Glomerular endothelial cell (primary cell): Measurements from ENCODE around the gene CACNA1B. TPM values are rescaled to one million over a fixed set of nuclear protein-coding genes. Genes with fewer than 3 reads are reported as not detected.
"Not testable (repeated sequence)": the region's sequence is repeated elsewhere in the genome, so short reads cannot be mapped to it uniquely, and the experiment has no call there.

Experiments used
- DNase-seq: peaks from one replicate; pipeline ENCODE4 v3.0.0-alpha.2; 2011; ENCODE audit warnings: low read depth, low spot score; ENCODE audit errors: extremely low read depth
- total RNA-seq: library from RNA; depleted of rRNA; stranded (reverse); fragments of >200 nt; gene quantifications from 2 replicates; pipeline ENCODE4 v1.2.3, GENCODE V29; 2015

The CACNA1B gene
- total RNA-seq, 1 donor from 2014 or later: 0.41 TPM

- no peak for DNase-seq
These were observed 11.9 kb upstream of the CACNA1B start for GRCh38 chr9:137865581-137866145.

GRCh38 chr9:137866226-137867141, 11.1 kb upstream of the CACNA1B start:
- DNase-seq: no peak

GRCh38 chr9:137870432-137870831, 7.2 kb upstream of the CACNA1B start:
- no peak for DNase-seq

- DNase-seq: no peak
These were observed 5.3 kb upstream of the CACNA1B start for GRCh38 chr9:137872296-137872695.

- no peak for DNase-seq
These were observed 4.2 kb upstream of the CACNA1B start for GRCh38 chr9:137873408-137873807.

GRCh38 chr9:137873858-137874362, 3.7 kb upstream of the CACNA1B start:
- DNase-seq: no peak

GRCh38 chr9:137875354-137875753, 2.2 kb upstream of the CACNA1B start:
- DNase-seq: no peak

GRCh38 chr9:137875846-137876245, 1.7 kb upstream of the CACNA1B start:
- DNase-seq: no peak

- no peak for DNase-seq
These were observed 1.3 kb upstream of the CACNA1B start for GRCh38 chr9:137876269-137876668.

GRCh38 chr9:137876781-137877386, 698 bp upstream of the CACNA1B start:
- DNase-seq: no peak

- DNase-seq: no peak
These were observed 762 bp downstream of the CACNA1B start for GRCh38 chr9:137878146-137878941.

- no peak for DNase-seq
These were observed 1.5 kb downstream of the CACNA1B start for GRCh38 chr9:137879052-137879451.

- DNase-seq: no peak
These were observed 2.1 kb downstream of the CACNA1B start for GRCh38 chr9:137879566-137880150.

GRCh38 chr9:137880160-137880975, 2.8 kb downstream of the CACNA1B start:
- no peak for DNase-seq

GRCh38 chr9:137880976-137881530, 3.5 kb downstream of the CACNA1B start:
- no peak for DNase-seq

- no peak for DNase-seq
These were observed 4.3 kb downstream of the CACNA1B start for GRCh38 chr9:137881591-137882505.

- no peak for DNase-seq
These were observed 4.9 kb downstream of the CACNA1B start for GRCh38 chr9:137882506-137882821.

- DNase-seq: not testable (repeated sequence)
These were observed 6.4 kb downstream of the CACNA1B start for GRCh38 chr9:137883977-137884376.
